ENCODE data around the gene MMRN1. TPM values are rescaled to one million over a fixed set of nuclear protein-coding genes. Genes with fewer than 3 reads are reported as not detected.
A peak's percentile ranks its signal among the peaks of the same experiment; 100 is the strongest.

Gene MMRN1
- total and polyA plus RNA-seq, 2 of the 8 experiments (the other 6 are each of a cell fraction or from before 2014, with no cell fraction given) = not detected

GRCh38 chr4:89954906-89955695 is 60.4 kb downstream of the MMRN1 start:
- H3K9me3 ChIP-seq (ENCODE audit: insufficient read depth in 2 of 2, low read depth in 1 of 2, low read length in 1 of 2) = no peaks in the 10 kb centered on the region
- H4K5ac ChIP-seq (ENCODE audit: insufficient read length, low read depth, low read length) = no peak overlapping the region
- 87% methylated on average over 13 of the region's 13 CpGs; no CpG with 5 or more reads in 1 of the 2 experiments for WGBS, 2 experiments (ENCODE audit: extremely low coverage in 1 of 2, insufficient coverage in 1 of 2, insufficient read length in 1 of 2, insufficient replicate concordance in 2 of 2, low coverage in 1 of 2, low lambda C conversion rate in 2 of 2, missing lambda C conversion rate in 1 of 2)
- TF ChIP-seq POU5F1 (IDR thresholded peaks at IDR 0.05; ENCODE audit: low read depth, low read length) = no peak
- TF ChIP-seq BCL11A (IDR thresholded peaks at IDR 0.05; ENCODE audit: low read depth in 2 of 2, low read length in 2 of 2) = no peak
- no peak for TF ChIP-seq KDM1A (IDR thresholded peaks at IDR 0.05; ENCODE audit: borderline replicate concordance, low read length)
- TF ChIP-seq CTCF (IDR thresholded peaks at IDR 0.05; ENCODE audit: control extremely low read depth in 1 of 3, insufficient read depth in 1 of 3, low read depth in 1 of 3, low read length in 3 of 3) = no peak
- no peaks in the 10 kb centered on the region for H3K79me2 ChIP-seq (ENCODE audit: control insufficient read depth in 1 of 2, insufficient read depth in 2 of 2, low read length in 2 of 2)
- no peak overlapping the region for H3K14ac ChIP-seq (ENCODE audit: insufficient read length)
- ChIA-PET CTCF (ENCODE audit: partially characterized antibody) (no interaction called here), POLR2A (ENCODE audit: partially characterized antibody) (no interaction called here)
- no peak overlapping the region for H3K56ac ChIP-seq (replicated peaks; ENCODE audit: insufficient read length, low read depth, low read length)
- H3K4ac ChIP-seq (replicated peaks; ENCODE audit: insufficient read length, low read depth, low read length) = peak overlapping the region; percentile 46
- no peak overlapping the region for H2BK12ac ChIP-seq (ENCODE audit: low read depth, low read length)
- H3K4me3 ChIP-seq (ENCODE audit: extremely low read depth in 1 of 4, insufficient read depth in 2 of 4, low read depth in 3 of 4, low read length in 4 of 4) = no peak overlapping the region
- no peak overlapping the region for H4K8ac ChIP-seq (ENCODE audit: extremely low read depth, insufficient read depth, low read length)
- H3K27ac ChIP-seq (ENCODE audit: low read depth, low read length) = no peak overlapping the region
- no peak overlapping the region for H2BK5ac ChIP-seq (ENCODE audit: low read depth, low read length)
- no peaks in the 10 kb centered on the region for H3K79me1 ChIP-seq (ENCODE audit: low read depth, low read length)
- DNase-seq (ENCODE audit: low read depth in 1 of 2, low spot score in 2 of 2) = no peak
- no peak overlapping the region for H3K18ac ChIP-seq (ENCODE audit: extremely low read depth, low read length)
- no peak overlapping the region for H2BK15ac ChIP-seq (ENCODE audit: low read length)
- H4K91ac ChIP-seq (replicated peaks; ENCODE audit: insufficient read length, low read length) = no peak overlapping the region
- no peak for FAIRE-seq
- H3K36me3 ChIP-seq (ENCODE audit: control insufficient read depth in 2 of 4, insufficient read depth in 4 of 4, low read length in 3 of 4) = no peaks in the 10 kb centered on the region
- no peak overlapping the region for H2AK5ac ChIP-seq (ENCODE audit: low read depth, low read length)
- H3K23ac ChIP-seq (ENCODE audit: insufficient read length) = no peak overlapping the region
- H4K20me1 ChIP-seq (replicated peaks in 1 of 2; ENCODE audit: control insufficient read depth in 1 of 2, insufficient read depth in 2 of 2, low read length in 2 of 2) = no peaks in the 10 kb centered on the region
- H3K27me3 ChIP-seq (replicated peaks in 1 of 4; ENCODE audit: control insufficient read depth in 3 of 4, extremely low read depth in 1 of 4, insufficient read depth in 3 of 4, low read length in 3 of 4) = no peaks in the 10 kb centered on the region
- H3K4me1 ChIP-seq (replicated peaks in 1 of 4; ENCODE audit: control insufficient read depth in 3 of 4, insufficient read depth in 4 of 4, low read length in 3 of 4) = peaks cover 0 to 9% (median 2%) of the 10 kb centered on the region in 4 experiments; a peak in 3 of 7 replicates
- H3K4me2 ChIP-seq (ENCODE audit: insufficient read depth in 1 of 2, low read depth in 2 of 2, low read length in 2 of 2) = no peak overlapping the region
- 0 out of 2 replicates have a peak overlapping the region, but pooled peaks have one; percentile 0 for H2AFZ ChIP-seq (ENCODE audit: low read length)
- no peak overlapping the region for H2BK120ac ChIP-seq (replicated peaks; ENCODE audit: low read depth, low read length)
- no peak overlapping the region for H3K9ac ChIP-seq (replicated peaks in 1 of 4; ENCODE audit: extremely low read depth in 1 of 4, low read depth in 3 of 4, low read length in 3 of 4)
- H2BK20ac ChIP-seq (ENCODE audit: low read length) = no peak overlapping the region
- no peaks in the 10 kb centered on the region for H3K23me2 ChIP-seq (ENCODE audit: low read depth, low read length)
